HEK293 (cell line): ENCODE results near the gene KLK4.
A peak's percentile ranks its signal among the peaks of the same experiment; 100 is the strongest.

ENCODE experiments used
- CTCF ChIA-PET: fragments of 350-600 bp; formaldehyde crosslinking; extraction: SDS; loops from one replicate; lab custom pipeline; 2021; ENCODE audit warnings: antibody characterized with exemption; lab: Yijun Ruan, JAX
- POLR2A ChIA-PET: fragments of 300-600 bp; formaldehyde crosslinking; extraction: SDS; loops from one replicate; lab custom pipeline; 2020; ENCODE audit warnings: antibody characterized with exemption, inconsistent platforms; lab: Yijun Ruan, JAX
- H3K27ac ChIP-seq: fragments of 200-500 bp; sonication (Bioruptor generic); 2 replicates; pipeline ENCODE4 v1.5.1; 2014; ENCODE audit warnings: low read depth, low read length, control low read depth, inconsistent platforms; ENCODE audit errors: extremely low read depth
- H3K36me3 ChIP-seq, 2 experiments: fragments of 200-500 bp in 1 of 2; sonication (Bioruptor generic) in 1 of 2; 1 replicate in 1 of 2; 2 replicates in 1 of 2; pipeline ENCODE4 v1.5.1; 2014 to 2017; ENCODE audit warnings: inconsistent platforms in 2 of 2, low read length in 2 of 2; ENCODE audit not compliant: control insufficient read depth in 2 of 2, insufficient read depth in 1 of 2
- H3K4me1 ChIP-seq: fragments of 200-500 bp; sonication (Bioruptor generic); 2 replicates; pipeline ENCODE4 v1.5.1; 2014; ENCODE audit warnings: mild to moderate bottlenecking, low read length, inconsistent platforms; ENCODE audit not compliant: control insufficient read depth, insufficient read depth
- H3K4me3 ChIP-seq: 2 replicates; pipeline ENCODE4 v1.5.1; 2011; ENCODE audit warnings: low read depth, mild to moderate bottlenecking, control low read depth, low read length, moderate library complexity
- H3K9me3 ChIP-seq: fragments of 200-500 bp; sonication (Bioruptor generic); 2 replicates; pipeline ENCODE4 v1.5.1; 2014; ENCODE audit warnings: low read depth, low read length, inconsistent platforms; ENCODE audit not compliant: control insufficient read depth, insufficient read depth
- GLI4 ChIP-seq: fragments of 450-650 bp; formaldehyde crosslinking; IDR thresholded peaks from 2 replicates; pipeline ENCODE4 v1.5.1; 2016; ENCODE audit warnings: missing biosample characterization, missing genetic modification characterization
- GLIS1 ChIP-seq: fragments of 450-650 bp; formaldehyde crosslinking; IDR thresholded peaks from 2 replicates; pipeline ENCODE4 v1.5.1; 2016; ENCODE audit warnings: missing biosample characterization, missing genetic modification characterization
- GLIS2 ChIP-seq: fragments of 450-650 bp; formaldehyde crosslinking; IDR thresholded peaks from 2 replicates; pipeline ENCODE4 v1.5.1; 2016; ENCODE audit warnings: missing biosample characterization, missing genetic modification characterization
- PRDM1 ChIP-seq: fragments of 450-650 bp; formaldehyde crosslinking; IDR thresholded peaks from 2 replicates; pipeline ENCODE4; 2016; ENCODE audit warnings: missing biosample characterization, missing genetic modification characterization
- ZBTB48 ChIP-seq: fragments of 450-650 bp; formaldehyde crosslinking; IDR thresholded peaks from 2 replicates; pipeline ENCODE4 v1.5.1; 2016; ENCODE audit warnings: missing biosample characterization, missing genetic modification characterization
- ZIC2 ChIP-seq: fragments of 450-650 bp; formaldehyde crosslinking; IDR thresholded peaks from 2 replicates; pipeline ENCODE4 v1.5.1; 2016; ENCODE audit warnings: missing biosample characterization, missing genetic modification characterization
- ZNF2 ChIP-seq: fragments of 450-650 bp; formaldehyde crosslinking; IDR thresholded peaks from 2 replicates; pipeline ENCODE4 v1.5.1; 2016; ENCODE audit warnings: missing biosample characterization, missing genetic modification characterization
- ZNF223 ChIP-seq: fragments of 450-650 bp; formaldehyde crosslinking; IDR thresholded peaks from 2 replicates; pipeline ENCODE4 v1.5.1; 2016; ENCODE audit warnings: missing biosample characterization, missing genetic modification characterization
- ZNF335 ChIP-seq: fragments of 450-650 bp; formaldehyde crosslinking; conservative IDR thresholded peaks from 2 replicates; pipeline ENCODE4 v1.5.1; 2016; ENCODE audit warnings: missing biosample characterization, missing genetic modification characterization
- ZNF366 ChIP-seq: fragments of 450-650 bp; formaldehyde crosslinking; conservative IDR thresholded peaks from 2 replicates; pipeline ENCODE4 v1.5.1; 2016; ENCODE audit warnings: missing biosample characterization, missing genetic modification characterization
- ZNF510 ChIP-seq: fragments of 450-650 bp; formaldehyde crosslinking; IDR thresholded peaks from 2 replicates; pipeline ENCODE4 v1.5.1; 2018; ENCODE audit warnings: mild to moderate bottlenecking, missing genetic modification characterization, missing biosample characterization; ENCODE audit not compliant: insufficient replicate concordance
- ZNF529 ChIP-seq: fragments of 450-650 bp; formaldehyde crosslinking; IDR thresholded peaks from 2 replicates; pipeline ENCODE4 v1.5.1; 2017; ENCODE audit warnings: missing genetic modification characterization, missing biosample characterization; ENCODE audit not compliant: insufficient replicate concordance
- ZNF596 ChIP-seq: fragments of 450-650 bp; IDR thresholded peaks from 2 replicates; pipeline ENCODE4 v1.5.0; 2018; ENCODE audit warnings: missing biosample characterization, mild to moderate bottlenecking, missing genetic modification characterization, moderate library complexity
- ZNF792 ChIP-seq: fragments of 450-650 bp; formaldehyde crosslinking; IDR thresholded peaks from 2 replicates; pipeline ENCODE4 v1.5.1; 2016; ENCODE audit warnings: missing biosample characterization, missing genetic modification characterization
- TF ChIP-seq, protein P1 (sequence below): fragments of 450-650 bp; IDR thresholded peaks from 2 replicates; pipeline ENCODE4 v1.5.1; 2018; ENCODE audit warnings: missing biosample characterization, missing genetic modification characterization
- TF ChIP-seq, protein P2 (sequence below): fragments of 450-650 bp; formaldehyde crosslinking; IDR thresholded peaks from 2 replicates; pipeline ENCODE4 v1.5.1; 2016; ENCODE audit warnings: missing biosample characterization, missing genetic modification characterization

The KLK4 gene, protein sequence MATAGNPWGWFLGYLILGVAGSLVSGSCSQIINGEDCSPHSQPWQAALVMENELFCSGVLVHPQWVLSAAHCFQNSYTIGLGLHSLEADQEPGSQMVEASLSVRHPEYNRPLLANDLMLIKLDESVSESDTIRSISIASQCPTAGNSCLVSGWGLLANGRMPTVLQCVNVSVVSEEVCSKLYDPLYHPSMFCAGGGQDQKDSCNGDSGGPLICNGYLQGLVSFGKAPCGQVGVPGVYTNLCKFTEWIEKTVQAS

DNA sequence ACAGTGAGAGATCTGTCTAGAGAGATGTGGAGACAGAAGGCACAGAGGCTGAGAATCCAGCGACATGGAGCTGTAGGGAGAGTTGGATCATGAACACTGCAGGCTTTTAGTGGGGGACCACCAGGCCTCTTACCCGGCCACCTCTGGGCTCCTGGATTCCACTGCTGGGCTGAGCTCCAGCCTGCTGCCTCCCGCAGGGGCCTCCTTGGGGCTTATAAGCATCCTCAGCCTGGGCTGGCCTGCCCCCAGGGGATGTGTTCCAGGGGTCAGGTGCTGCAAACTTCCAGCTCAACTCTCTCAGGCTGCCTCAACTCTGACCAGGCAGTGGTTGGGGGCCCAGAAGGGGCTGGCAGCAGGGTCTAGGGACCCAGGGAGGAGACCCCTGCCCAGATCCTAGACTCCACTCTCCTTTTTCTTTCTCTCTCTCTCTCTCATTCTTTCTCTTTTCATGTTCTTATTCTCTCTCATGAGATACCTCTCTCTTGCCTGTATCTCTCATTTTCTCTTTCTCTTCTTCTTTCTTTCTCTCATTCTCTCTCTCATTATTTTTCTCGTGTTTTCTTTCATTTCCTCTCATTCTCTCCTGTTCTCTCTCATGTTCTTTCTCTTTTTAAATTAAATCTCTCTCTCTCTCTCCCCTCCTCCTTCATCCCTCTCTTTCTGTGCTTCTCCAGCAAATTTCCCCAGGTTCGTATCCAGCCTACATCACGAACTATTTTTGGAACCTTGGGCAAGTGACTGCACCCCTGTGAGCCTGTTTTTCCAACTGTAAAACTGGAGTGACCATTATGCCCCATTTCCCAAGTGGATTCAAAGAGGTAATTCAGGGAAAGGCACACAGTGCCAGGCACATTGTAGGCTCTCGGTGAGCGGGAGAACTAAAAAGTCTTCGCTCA is at the start of gene KLK4:
TSS of gene KLK4 (minus strand) at position 190 of the 896 bp plus-strand sequence. CDS start 657 bp downstream, outside the sequence.
- CTCF ChIA-PET, result interaction anchor here (0.7 to 5.9 kb wide), 3 partner anchors 10 to 186 kb away, joined by 3 to 50 read pairs (median 4); no protein-coding TSS in a partner anchor
- TF ChIP-seq ZNF335 (tag by site-specific recombination) (peak; percentile 52; the same call in 1 of the 2 replicates), GLIS1 (tag by site-specific recombination) (peak; percentile 95), ZBTB48 (tag by site-specific recombination) (0 out of 2 replicates have a peak, but pooled peaks have one; percentile 36), PRDM1 (tag by site-specific recombination) (peak; percentile 95), GLIS2 (tag by site-specific recombination) (peak; percentile 49; the same call in 1 of the 2 replicates), ZNF529 (tag by site-specific recombination) (no peak), ZNF596 (tag by site-specific recombination) (peak; percentile 63), GLI4 (tag by site-specific recombination) (0 out of 2 replicates have a peak, but pooled peaks have one; percentile 51), ZIC2 (tag by site-specific recombination) (peak; percentile 62), ZNF792 (no peak), ZNF510 (tag by site-specific recombination) (no peak), ZNF366 (tag by site-specific recombination) (peak; percentile 96)
- H3K27ac ChIP-seq, result no peak within 1 kb of the TSS
- H3K4me1 ChIP-seq, result peaks cover 3% of the 10 kb centered on the region
- POLR2A ChIA-PET, result interaction anchor here (0.6 kb wide), 2 partner anchors 264 to 321 kb away, joined by 4 to 9 read pairs; no protein-coding TSS in a partner anchor
- no peak within 1 kb of the TSS for H3K4me3 ChIP-seq
- no peaks in the 10 kb centered on the region for H3K9me3 ChIP-seq
- H3K36me3 ChIP-seq, result no peaks in the 10 kb centered on the region

DNA sequence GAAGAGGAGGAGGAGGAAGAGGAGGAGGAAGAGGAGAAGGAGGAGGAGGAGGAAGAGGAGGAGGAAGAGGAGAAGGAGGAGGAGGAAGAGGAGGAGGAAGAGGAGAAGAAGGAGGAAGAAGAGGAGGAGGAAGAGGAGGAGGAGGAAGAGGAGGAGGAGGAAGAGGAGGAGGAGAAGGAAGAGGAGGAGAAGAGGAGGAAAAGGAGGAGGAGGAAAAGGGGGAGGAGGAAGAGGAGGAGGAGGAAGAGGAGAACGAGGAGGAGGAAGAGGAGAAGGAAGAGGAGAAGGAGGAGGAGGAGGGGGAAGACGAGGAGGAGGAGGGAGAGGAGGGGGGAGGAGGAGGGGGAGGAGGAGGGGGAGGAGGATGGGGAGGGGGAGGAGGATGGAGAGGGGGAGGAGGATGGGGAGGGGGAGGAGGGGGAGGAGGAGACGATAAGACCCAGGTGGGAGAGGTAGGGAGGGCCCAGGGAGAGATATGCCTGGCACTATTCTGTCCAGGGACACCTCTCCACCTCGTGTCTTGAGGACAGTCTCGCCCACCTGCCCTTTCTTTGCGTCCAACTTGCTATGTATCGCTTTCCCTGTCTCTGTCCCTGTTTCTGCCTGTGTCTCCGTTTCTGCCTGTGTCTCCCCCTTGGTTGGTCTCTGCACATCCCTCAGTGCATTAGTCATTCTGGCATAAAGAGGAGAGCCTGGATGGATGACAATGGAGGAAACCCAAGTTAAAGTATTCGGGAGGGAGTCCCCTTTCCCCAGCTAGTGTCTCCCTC is 48.7 kb upstream of the KLK4 start:
- H3K4me3 ChIP-seq, result no peak overlapping the region
- POLR2A ChIA-PET, result no interaction called here
- no peaks in the 10 kb centered on the region for H3K36me3 ChIP-seq
- CTCF ChIA-PET, result no interaction called here
- TF ChIP-seq, protein P1, sequence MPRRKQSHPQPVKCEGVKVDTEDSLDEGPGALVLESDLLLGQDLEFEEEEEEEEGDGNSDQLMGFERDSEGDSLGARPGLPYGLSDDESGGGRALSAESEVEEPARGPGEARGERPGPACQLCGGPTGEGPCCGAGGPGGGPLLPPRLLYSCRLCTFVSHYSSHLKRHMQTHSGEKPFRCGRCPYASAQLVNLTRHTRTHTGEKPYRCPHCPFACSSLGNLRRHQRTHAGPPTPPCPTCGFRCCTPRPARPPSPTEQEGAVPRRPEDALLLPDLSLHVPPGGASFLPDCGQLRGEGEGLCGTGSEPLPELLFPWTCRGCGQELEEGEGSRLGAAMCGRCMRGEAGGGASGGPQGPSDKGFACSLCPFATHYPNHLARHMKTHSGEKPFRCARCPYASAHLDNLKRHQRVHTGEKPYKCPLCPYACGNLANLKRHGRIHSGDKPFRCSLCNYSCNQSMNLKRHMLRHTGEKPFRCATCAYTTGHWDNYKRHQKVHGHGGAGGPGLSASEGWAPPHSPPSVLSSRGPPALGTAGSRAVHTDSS (tag by site-specific recombination), result peak; percentile 81
- TF ChIP-seq ZNF2 (tag by site-specific recombination), result no peak
- TF ChIP-seq, protein P2, sequence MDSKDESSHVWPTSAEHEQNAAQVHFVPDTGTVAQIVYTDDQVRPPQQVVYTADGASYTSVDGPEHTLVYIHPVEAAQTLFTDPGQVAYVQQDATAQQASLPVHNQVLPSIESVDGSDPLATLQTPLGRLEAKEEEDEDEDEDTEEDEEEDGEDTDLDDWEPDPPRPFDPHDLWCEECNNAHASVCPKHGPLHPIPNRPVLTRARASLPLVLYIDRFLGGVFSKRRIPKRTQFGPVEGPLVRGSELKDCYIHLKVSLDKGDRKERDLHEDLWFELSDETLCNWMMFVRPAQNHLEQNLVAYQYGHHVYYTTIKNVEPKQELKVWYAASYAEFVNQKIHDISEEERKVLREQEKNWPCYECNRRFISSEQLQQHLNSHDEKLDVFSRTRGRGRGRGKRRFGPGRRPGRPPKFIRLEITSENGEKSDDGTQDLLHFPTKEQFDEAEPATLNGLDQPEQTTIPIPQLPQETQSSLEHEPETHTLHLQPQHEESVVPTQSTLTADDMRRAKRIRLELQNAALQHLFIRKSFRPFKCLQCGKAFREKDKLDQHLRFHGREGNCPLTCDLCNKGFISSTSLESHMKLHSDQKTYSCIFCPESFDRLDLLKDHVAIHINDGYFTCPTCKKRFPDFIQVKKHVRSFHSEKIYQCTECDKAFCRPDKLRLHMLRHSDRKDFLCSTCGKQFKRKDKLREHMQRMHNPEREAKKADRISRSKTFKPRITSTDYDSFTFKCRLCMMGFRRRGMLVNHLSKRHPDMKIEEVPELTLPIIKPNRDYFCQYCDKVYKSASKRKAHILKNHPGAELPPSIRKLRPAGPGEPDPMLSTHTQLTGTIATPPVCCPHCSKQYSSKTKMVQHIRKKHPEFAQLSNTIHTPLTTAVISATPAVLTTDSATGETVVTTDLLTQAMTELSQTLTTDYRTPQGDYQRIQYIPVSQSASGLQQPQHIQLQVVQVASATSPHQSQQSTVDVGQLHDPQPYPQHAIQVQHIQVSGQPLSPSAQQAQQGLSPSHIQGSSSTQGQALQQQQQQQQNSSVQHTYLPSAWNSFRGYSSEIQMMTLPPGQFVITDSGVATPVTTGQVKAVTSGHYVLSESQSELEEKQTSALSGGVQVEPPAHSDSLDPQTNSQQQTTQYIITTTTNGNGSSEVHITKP (tag by site-specific recombination), result peak; percentile 77
- peak; percentile 58; the same call in 1 of the 2 replicates for TF ChIP-seq ZNF223 (tag by site-specific recombination)
- H3K4me1 ChIP-seq, result no peaks in the 10 kb centered on the region
- no peak overlapping the region for H3K27ac ChIP-seq
- no peaks in the 10 kb centered on the region for H3K9me3 ChIP-seq
